ENCODE data around the gene HSD17B3. TPM values are rescaled to one million over a fixed set of nuclear protein-coding genes. Genes with fewer than 3 reads are reported as not detected.
A peak's percentile ranks its signal among the peaks of the same experiment; 100 is the strongest.

The HSD17B3 gene
- total and polyA plus RNA-seq, 2 of the 13 experiments (the other 11 are each of a cell fraction or from before 2014, with no cell fraction given) = 0.12 TPM; not detected in 1

DNA sequence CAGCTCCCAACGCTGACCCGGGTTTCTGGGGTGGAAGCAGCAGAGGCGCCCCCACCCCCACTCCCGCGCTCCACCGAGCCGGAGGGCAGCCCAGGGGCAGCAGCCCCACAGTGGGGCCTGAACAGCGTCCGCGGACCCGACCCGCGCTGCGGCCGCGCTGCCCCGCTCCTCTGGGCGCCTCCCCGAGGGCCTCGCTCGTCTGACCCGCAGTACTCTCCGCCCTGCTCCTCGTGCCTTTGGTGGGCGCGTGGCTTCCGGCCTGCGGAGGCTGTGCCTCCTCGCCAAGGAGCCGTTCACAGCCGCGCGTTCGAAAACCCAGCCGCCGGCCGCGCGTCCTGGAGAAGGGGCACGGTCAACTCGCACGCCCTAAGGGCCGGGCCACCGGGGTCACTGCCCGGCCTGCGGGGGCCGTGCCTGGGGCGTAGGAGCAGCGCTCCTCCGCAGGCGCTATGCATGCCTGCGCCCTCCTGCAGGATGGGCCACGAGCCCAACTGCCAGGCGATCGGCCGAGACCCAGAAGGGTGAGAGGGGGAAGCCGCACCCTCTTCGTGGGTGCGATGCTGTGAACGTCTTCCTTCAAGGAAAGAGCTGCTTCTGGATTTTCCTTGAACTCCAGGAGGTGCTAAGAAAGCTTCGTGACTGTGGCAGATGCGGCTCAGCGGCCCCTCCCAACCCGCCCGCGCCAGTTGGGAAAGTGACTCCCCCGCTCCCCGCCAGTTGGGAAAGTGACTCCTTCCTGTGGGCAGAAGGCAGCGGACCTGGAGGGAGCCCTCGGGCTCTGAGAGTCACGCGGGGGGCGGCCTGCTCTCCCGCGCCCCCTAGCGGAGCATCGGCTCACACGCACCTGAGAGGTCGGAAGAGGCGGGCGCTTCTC is 82.7 kb downstream of the HSD17B3 start (continued):
- TF ChIP-seq KDM4B (CRISPR knock-in tag; IDR thresholded peaks at IDR 0.05) (no peak), JARID2 (CRISPR knock-in tag; IDR thresholded peaks at IDR 0.05; ENCODE audit: insufficient replicate concordance) (no peak), ZNF878 (CRISPR knock-in tag; IDR thresholded peaks at IDR 0.05) (no peak), CHCHD3 (CRISPR knock-in tag; IDR thresholded peaks at IDR 0.05) (no peak), NPAS2 (CRISPR knock-in tag; IDR thresholded peaks at IDR 0.05; ENCODE audit: borderline replicate concordance) (no peak), NR1H2 (CRISPR knock-in tag; IDR thresholded peaks at IDR 0.05; ENCODE audit: borderline replicate concordance, low read depth) (no peak), ZSCAN25 (CRISPR knock-in tag; IDR thresholded peaks at IDR 0.05) (no peak), ZMYM4 (CRISPR knock-in tag; IDR thresholded peaks at IDR 0.05) (peak; percentile 29; the same call in 1 of the 2 replicates), ONECUT2 (CRISPR knock-in tag; IDR thresholded peaks at IDR 0.05) (no peak), PRMT3 (CRISPR knock-in tag; IDR thresholded peaks at IDR 0.05; ENCODE audit: borderline replicate concordance, low read depth) (no peak), TARDBP (CRISPR knock-in tag; IDR thresholded peaks at IDR 0.05) (no peak), MXI1 (IDR thresholded peaks at IDR 0.05; ENCODE audit: borderline replicate concordance, low read depth, low read length) (no peak), ASH2L (IDR thresholded peaks at IDR 0.05; ENCODE audit: insufficient read length, low read depth, low read length) (no peak), GATAD2A (CRISPR knock-in tag; IDR thresholded peaks at IDR 0.05) (no peak), REPIN1 (CRISPR knock-in tag; IDR thresholded peaks at IDR 0.05; ENCODE audit: borderline replicate concordance, low read depth) (no peak), ZNF781 (CRISPR knock-in tag; IDR thresholded peaks at IDR 0.05; ENCODE audit: borderline replicate concordance, not compliant biosample characterization) (no peak), ZNF17 (CRISPR knock-in tag; IDR thresholded peaks at IDR 0.05) (no peak), ZNF891 (CRISPR knock-in tag; IDR thresholded peaks at IDR 0.05) (no peak), SIN3A (IDR thresholded peaks at IDR 0.05; ENCODE audit: borderline replicate concordance, low read depth, low read length) (no peak), FOXA1 (IDR thresholded peaks at IDR 0.05) (no peak), FOXA1 (CRISPR knock-in tag; IDR thresholded peaks at IDR 0.05) (no peak)
- TF ChIP-seq, protein P1, sequence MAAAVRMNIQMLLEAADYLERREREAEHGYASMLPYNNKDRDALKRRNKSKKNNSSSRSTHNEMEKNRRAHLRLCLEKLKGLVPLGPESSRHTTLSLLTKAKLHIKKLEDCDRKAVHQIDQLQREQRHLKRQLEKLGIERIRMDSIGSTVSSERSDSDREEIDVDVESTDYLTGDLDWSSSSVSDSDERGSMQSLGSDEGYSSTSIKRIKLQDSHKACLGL (CRISPR knock-in tag; IDR thresholded peaks at IDR 0.05) = no peak
- TF ChIP-seq, protein P2, sequence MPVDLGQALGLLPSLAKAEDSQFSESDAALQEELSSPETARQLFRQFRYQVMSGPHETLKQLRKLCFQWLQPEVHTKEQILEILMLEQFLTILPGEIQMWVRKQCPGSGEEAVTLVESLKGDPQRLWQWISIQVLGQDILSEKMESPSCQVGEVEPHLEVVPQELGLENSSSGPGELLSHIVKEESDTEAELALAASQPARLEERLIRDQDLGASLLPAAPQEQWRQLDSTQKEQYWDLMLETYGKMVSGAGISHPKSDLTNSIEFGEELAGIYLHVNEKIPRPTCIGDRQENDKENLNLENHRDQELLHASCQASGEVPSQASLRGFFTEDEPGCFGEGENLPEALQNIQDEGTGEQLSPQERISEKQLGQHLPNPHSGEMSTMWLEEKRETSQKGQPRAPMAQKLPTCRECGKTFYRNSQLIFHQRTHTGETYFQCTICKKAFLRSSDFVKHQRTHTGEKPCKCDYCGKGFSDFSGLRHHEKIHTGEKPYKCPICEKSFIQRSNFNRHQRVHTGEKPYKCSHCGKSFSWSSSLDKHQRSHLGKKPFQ (CRISPR knock-in tag; IDR thresholded peaks at IDR 0.05; ENCODE audit: insufficient replicate concordance) = no peak
- TF ChIP-seq, protein P3, sequence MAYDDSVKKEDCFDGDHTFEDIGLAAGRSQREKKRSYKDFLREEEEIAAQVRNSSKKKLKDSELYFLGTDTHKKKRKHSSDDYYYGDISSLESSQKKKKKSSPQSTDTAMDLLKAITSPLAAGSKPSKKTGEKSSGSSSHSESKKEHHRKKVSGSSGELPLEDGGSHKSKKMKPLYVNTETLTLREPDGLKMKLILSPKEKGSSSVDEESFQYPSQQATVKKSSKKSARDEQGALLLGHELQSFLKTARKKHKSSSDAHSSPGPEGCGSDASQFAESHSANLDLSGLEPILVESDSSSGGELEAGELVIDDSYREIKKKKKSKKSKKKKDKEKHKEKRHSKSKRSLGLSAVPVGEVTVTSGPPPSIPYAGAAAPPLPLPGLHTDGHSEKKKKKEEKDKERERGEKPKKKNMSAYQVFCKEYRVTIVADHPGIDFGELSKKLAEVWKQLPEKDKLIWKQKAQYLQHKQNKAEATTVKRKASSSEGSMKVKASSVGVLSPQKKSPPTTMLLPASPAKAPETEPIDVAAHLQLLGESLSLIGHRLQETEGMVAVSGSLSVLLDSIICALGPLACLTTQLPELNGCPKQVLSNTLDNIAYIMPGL (CRISPR knock-in tag; IDR thresholded peaks at IDR 0.05; ENCODE audit: borderline replicate concordance in 1 of 2, low read depth in 1 of 2) = 0 out of 4 replicates have a peak, but pooled peaks of 1 of the 2 experiments have one; percentile 30

Measured in HepG2 (cell line).